Mucosa of stomach (tissue), 1 donor: ENCODE results near the gene TMEM205.
"Not testable (repeated sequence)": the region's sequence is repeated elsewhere in the genome, so short reads cannot be mapped to it uniquely, and the experiment has no call there.

Experiments
- H3K27me3 ChIP-seq: one replicate; pipeline ENCODE4 v1.7.0; 2013; ENCODE audit warnings: mild to moderate bottlenecking, low read length; ENCODE audit not compliant: control insufficient read depth, insufficient read depth
- H3K36me3 ChIP-seq: one replicate; pipeline ENCODE4 v1.7.0; 2013; ENCODE audit warnings: low read length; ENCODE audit not compliant: control insufficient read depth, insufficient read depth
- H3K4me1 ChIP-seq: one replicate; pipeline ENCODE4 v1.7.0; 2013; ENCODE audit warnings: mild to moderate bottlenecking, low read length; ENCODE audit not compliant: control insufficient read depth, insufficient read depth
- H3K4me3 ChIP-seq: one replicate; pipeline ENCODE4 v1.7.0; 2013; ENCODE audit warnings: low read length
- H3K9ac ChIP-seq: one replicate; pipeline ENCODE4 v1.7.0; 2013; ENCODE audit warnings: mild to moderate bottlenecking, low read length, moderate library complexity
- H3K9me3 ChIP-seq: one replicate; pipeline ENCODE4 v1.7.0; 2013; ENCODE audit warnings: mild to moderate bottlenecking, low read length, moderate library complexity; ENCODE audit not compliant: control insufficient read depth
- donor health status: Pancreatic carcinoma.

The TMEM205 gene

DNA sequence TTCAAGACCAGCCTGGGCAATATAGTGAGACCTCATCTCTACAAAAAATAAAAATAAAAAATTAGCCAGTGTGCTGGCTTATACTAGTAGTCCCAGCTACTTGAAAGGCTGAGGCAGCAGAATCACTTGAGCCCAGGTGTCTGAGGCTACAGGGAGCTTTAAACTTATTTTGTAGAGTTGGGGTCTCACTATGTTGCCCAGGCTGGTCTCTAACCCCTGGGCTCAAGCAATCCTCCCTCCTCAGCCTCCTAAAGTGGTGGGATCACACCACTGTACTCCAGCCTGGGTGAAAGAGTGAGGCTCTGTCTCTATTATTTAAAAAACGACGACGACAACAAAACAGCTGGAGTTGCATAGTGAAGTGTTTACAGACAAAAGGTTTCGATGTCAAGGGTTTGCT, 14.6 kb downstream of the TMEM205 start:
- H3K27me3 ChIP-seq: no peaks in the 10 kb centered on the region
- H3K4me3 ChIP-seq: no peak overlapping the region
- peaks cover 12% of the 10 kb centered on the region for H3K36me3 ChIP-seq
- H3K9me3 ChIP-seq: no peaks in the 10 kb centered on the region
- no peaks in the 10 kb centered on the region for H3K4me1 ChIP-seq
- no peak overlapping the region for H3K9ac ChIP-seq

DNA sequence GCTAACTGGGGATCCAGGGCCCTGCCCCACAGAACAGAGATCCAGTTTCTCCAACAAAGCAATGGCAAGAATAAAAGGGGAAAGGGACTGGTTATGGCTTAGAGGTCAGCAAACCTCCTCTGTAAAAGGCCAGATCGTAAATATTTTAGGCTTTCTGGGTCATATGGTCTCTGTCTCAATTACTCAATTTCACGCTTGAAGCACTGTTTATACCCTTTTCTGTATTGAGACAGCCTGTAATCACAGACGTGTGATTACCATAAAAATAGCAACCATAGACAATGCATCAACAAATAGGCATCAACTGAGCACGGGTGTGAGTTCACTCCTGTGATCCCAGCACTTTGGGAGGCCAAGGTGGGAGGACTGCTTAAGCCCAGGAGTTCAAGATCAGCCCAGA, 15.9 kb downstream of the TMEM205 start:
- no peaks in the 10 kb centered on the region for H3K9me3 ChIP-seq
- peaks cover 3% of the 10 kb centered on the region for H3K36me3 ChIP-seq
- no peak overlapping the region for H3K4me3 ChIP-seq

DNA sequence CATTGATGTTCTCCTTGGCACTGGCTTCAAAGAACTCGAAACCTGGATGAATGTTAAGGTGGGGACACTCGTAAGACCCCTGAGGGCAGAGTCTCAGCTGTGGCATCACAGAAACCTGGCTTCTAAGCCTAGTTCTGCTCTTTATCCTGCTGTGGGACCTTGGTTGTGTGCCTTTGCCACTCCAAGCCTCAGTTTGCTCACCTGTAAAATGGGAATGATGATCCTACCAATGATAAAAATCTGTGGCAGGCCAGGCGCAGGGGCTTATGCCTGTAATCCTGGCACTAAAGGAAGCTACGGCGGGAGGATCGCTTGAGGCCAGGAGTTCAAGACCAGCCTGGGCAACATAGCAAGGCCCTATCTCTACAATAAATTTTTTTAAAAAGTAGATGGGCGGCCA, 20.5 kb downstream of the TMEM205 start:
- H3K4me3 ChIP-seq: no peak overlapping the region
- H3K4me1 ChIP-seq: peaks cover 18% of the 10 kb centered on the region
- H3K9me3 ChIP-seq: no peaks in the 10 kb centered on the region
- H3K9ac ChIP-seq: no peak overlapping the region
- no peaks in the 10 kb centered on the region for H3K27me3 ChIP-seq
- no peaks in the 10 kb centered on the region for H3K36me3 ChIP-seq

More for the DNA sequence above, 15.9 kb downstream of the TMEM205 start:
- Histone ChIP-seq H3K9ac (no peak overlapping the region), H3K4me1 (no peaks in the 10 kb centered on the region), H3K27me3 (no peaks in the 10 kb centered on the region)

DNA sequence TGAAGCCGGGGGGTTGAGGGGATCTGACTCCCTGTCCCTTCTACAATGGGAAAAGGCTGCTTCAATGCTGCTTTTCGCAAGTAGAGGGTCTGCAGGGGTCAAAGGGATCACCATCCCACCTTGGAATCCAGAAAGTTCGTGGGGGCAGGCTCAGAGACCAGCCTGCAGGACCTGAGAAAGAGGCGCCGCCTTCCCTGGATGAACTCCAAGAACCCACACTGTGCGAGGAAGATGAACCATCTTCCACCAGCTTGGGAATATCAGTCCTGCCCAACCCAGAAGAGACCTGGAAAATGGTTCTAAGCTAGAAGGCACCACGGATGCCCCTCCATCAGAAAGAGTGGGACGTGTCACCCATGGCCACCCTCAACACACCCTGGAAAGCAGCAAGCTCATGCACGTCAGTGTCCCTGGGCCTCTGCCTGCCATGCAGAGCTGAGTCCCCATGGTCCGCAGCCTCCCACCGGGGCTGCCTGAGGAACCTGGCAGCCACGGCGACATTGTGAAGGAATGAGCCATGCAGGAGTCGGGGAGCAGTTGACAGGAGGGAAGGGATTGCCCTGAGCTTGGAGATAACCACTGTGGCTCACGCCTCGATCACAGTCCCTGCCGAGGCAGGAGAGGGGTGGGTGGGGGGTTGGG, 21.2 kb downstream of the TMEM205 start:
- Histone ChIP-seq H3K4me1 (peaks cover 18% of the 10 kb centered on the region), H3K9ac (no peak overlapping the region), H3K36me3 (no peaks in the 10 kb centered on the region), H3K4me3 (no peak overlapping the region), H3K27me3 (no peaks in the 10 kb centered on the region), H3K9me3 (no peaks in the 10 kb centered on the region)

DNA sequence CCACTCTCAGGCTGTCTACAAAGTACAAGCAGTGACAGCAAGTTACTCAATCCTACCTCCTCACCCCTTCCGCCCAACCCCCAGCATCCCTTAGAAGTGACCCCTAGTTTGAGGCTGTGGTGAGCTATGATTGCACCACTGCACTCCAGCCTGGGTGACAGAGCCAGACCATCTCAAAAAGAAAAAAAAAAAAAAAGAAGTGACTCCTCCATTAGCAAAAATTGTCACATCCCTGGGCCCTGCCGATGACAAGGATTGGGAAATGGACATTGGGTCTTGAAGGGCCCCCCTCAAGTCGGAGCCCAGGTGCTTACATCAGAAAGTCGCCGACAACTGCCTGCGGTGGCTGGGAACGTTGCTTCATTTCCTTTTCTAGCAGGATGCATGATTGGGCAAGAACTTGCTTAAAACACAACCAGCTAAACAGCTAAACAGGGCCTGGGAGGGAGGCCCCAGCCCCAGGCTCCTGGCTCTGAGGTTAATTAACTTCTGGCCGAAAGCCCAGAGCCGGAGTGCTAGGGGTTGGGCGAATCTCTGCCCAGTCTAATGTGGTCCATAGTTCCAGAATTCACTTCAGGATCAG, 21.9 kb downstream of the TMEM205 start:
- no peak overlapping the region for H3K9ac ChIP-seq
- H3K4me3 ChIP-seq: no peak overlapping the region
- H3K27me3 ChIP-seq: no peaks in the 10 kb centered on the region
- no peaks in the 10 kb centered on the region for H3K9me3 ChIP-seq
- peaks cover 18% of the 10 kb centered on the region for H3K4me1 ChIP-seq
- H3K36me3 ChIP-seq: no peaks in the 10 kb centered on the region

DNA sequence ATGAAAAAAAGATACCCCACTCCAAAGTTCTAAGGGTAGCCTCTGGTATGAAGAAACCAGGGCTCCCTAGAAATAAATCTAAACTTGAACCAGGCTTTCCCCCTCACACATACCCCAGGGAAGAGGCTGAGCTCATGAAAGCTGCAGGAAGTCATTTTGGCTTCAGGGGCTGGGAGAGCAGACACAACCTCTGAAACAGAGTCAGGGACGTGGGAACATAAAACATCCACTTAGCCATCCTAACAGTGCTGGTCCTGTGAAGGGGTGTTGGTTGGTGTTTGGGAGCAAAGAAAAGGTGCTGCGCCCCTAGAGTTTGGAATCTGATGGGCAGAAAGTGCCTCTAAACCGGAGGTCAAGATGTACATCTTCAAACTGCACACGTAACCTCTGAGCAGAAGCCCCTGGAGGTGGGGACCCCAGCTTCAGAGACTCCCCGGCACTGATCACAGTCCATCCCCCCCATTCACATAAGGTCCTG, 22.4 kb downstream of the TMEM205 start:
- H3K9ac ChIP-seq: no peak overlapping the region
- H3K4me3 ChIP-seq: no peak overlapping the region
- H3K4me1 ChIP-seq: peaks cover 18% of the 10 kb centered on the region

DNA sequence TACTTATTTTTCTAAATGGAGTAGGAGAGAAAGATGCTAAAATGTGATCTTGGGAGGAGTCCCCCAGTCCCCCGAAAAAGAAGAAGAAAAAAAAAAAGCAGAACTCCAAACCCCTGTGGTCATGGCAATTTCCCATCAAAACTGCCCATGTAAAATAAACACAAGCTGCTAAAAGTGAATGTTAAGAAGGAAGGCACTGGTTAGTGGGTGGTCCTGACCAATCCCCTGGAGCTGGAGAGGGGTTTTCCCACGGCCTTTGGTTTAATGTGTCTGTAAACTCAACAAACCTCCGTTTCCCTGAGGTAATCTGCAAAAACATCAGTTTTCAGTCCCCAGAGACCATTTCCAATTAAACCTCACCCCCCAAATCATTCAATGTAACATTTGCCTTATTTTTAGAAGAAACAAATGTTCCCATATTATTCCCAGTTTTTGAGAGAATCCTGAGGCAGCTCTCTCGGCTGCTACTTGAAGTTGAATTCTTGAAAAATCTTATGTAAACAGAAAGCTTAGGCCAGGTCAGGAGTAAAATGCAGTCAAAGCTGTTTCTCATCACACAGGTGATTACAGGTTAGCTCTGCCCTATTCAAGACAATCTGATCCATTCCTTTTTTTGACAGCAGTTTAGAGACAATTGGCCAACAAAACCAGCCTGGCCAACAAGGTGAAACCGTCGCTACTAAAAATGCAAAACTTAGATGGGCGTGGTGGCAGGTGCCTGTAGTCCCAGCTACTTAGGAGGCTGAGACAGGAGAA, 23.6 kb downstream of the TMEM205 start:
- H3K36me3 ChIP-seq: no peaks in the 10 kb centered on the region
- no peak overlapping the region for H3K4me3 ChIP-seq
- no peaks in the 10 kb centered on the region for H3K27me3 ChIP-seq
- peaks cover 18% of the 10 kb centered on the region for H3K4me1 ChIP-seq
- no peaks in the 10 kb centered on the region for H3K9me3 ChIP-seq
- no peak overlapping the region for H3K9ac ChIP-seq

More for the DNA sequence above, 22.4 kb downstream of the TMEM205 start:
- Histone ChIP-seq H3K9me3 (no peaks in the 10 kb centered on the region), H3K36me3 (no peaks in the 10 kb centered on the region), H3K27me3 (no peaks in the 10 kb centered on the region)

- Histone ChIP-seq H3K9ac (no peak overlapping the region), H3K27me3 (no peaks in the 10 kb centered on the region), H3K4me3 (no peak overlapping the region), H3K4me1 (peaks cover 18% of the 10 kb centered on the region), H3K36me3 (no peaks in the 10 kb centered on the region), H3K9me3 (no peaks in the 10 kb centered on the region)
Observed at GRCh38 chr19:11321191-11322126, 24.6 kb downstream of the TMEM205 start.

DNA sequence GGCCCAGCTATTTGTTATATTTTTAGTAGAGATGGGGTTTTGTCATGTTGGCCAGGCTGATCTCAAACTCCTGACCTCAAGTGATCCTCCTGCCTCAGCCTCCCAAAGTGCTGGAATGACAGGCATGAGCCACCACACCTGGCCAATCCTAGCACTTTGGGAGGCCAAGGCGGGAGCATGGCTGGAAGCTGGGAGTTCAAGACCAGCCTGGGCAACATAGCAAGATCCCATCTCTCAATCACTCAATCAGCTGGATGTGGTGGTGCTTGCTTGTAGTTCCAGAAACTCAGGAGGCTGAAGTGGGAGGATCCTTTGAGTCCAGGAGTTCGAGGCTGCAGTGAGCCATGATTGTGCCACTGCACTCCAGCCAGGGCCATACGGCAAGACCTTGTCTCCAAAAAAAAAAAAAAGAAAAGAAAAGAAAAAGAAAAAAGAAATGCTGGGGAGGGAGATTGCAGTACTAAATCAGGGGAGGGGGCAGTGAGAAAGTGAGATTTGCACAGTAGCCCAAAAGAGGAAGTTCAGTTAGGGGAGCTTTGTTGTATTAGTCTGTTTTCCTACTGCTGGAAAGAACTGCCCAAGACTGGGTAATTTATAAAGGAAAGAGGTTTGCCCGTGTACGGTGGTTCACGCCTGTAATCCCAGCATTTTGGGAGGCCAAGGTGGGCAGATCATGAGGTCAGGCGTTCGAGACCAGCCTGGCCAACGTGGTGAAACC, 25.6 kb downstream of the TMEM205 start:
- H3K4me1 ChIP-seq: peaks cover 18% of the 10 kb centered on the region
- H3K4me3 ChIP-seq, H3K9me3 ChIP-seq, H3K9ac ChIP-seq, H3K36me3 ChIP-seq, H3K27me3 ChIP-seq: not testable (repeated sequence)

DNA sequence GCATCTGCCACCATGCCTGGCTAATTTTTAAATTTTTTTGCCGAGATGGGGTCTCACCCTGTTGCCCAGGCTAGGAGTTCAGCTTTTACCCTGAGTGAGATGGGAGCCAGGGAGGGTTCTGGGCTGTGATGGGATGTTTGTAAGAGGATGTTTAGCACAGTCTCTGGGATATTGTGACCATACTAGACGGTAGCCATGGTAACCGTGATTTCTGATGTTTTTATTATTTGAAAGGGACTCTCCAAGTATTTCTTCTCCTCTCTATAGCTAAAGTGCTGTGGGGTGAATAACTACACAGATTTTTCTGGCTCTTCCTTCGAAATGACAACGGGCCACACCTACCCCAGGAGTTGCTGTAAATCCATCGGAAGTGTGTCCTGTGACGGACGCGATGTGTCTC, 39.7 kb downstream of the TMEM205 start:
- Histone ChIP-seq H3K9ac (no peak overlapping the region), H3K27me3 (peaks cover 4% of the 10 kb centered on the region), H3K36me3 (no peaks in the 10 kb centered on the region), H3K4me1 (no peaks in the 10 kb centered on the region), H3K9me3 (no peaks in the 10 kb centered on the region), H3K4me3 (no peak overlapping the region)

DNA sequence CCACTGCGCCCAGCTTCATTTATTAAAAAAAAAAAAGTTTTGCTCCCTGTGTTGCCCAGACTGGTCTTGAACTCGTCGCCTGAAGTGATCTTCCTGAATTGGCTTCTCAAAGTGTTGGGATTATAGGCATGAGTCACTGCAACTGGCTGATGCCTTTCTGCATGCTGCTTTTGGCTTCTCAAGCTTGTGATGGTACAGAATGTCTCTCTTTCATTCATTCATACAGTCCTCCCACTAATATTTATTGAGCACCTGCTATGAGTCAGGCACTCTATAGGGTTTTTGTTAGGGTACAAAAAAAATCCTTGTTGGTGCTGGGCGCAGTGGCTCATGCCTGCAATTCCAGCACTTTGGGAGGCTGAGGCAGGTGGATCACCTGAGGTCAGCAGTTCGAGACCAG, 41.1 kb downstream of the TMEM205 start:
- H3K9me3 ChIP-seq: no peaks in the 10 kb centered on the region
- H3K36me3 ChIP-seq: no peaks in the 10 kb centered on the region
- no peaks in the 10 kb centered on the region for H3K4me1 ChIP-seq
- no peak overlapping the region for H3K4me3 ChIP-seq
- peaks cover 4% of the 10 kb centered on the region for H3K27me3 ChIP-seq
- H3K9ac ChIP-seq: no peak overlapping the region
